Effector memory CD4-positive, alpha-beta T cell (primary cell): ENCODE results near the gene TUBGCP6.

ENCODE experiments used
- DNase-seq, 3 donors: peaks; one replicate each; pipeline ENCODE4 v3.0.0-alpha.2; 2020
- H3K27ac ChIP-seq: 2 replicates; pipeline ENCODE4 v1.7.0; 2013; ENCODE audit warnings: mild to moderate bottlenecking, low read length, moderate library complexity; ENCODE audit not compliant: insufficient read depth, poor library complexity, severe bottlenecking
- H3K27me3 ChIP-seq: replicated peaks from 2 replicates; pipeline ENCODE4 v1.7.0; 2013; ENCODE audit warnings: mild to moderate bottlenecking, low read length; ENCODE audit not compliant: insufficient read depth, control insufficient read depth, poor library complexity, severe bottlenecking
- H3K36me3 ChIP-seq: 2 replicates; pipeline ENCODE4 v1.7.0; 2013; ENCODE audit warnings: mild to moderate bottlenecking, low read length, moderate library complexity; ENCODE audit not compliant: control insufficient read depth, insufficient read depth
- H3K4me1 ChIP-seq: 2 replicates; pipeline ENCODE4 v1.7.0; 2013; ENCODE audit warnings: low read length, mild to moderate bottlenecking; ENCODE audit not compliant: control insufficient read depth, insufficient read depth, poor library complexity, severe bottlenecking
- H3K4me3 ChIP-seq: 2 replicates; pipeline ENCODE4 v1.7.0; 2013; ENCODE audit warnings: low read length, low read depth, mild to moderate bottlenecking; ENCODE audit not compliant: insufficient read depth, poor library complexity, severe bottlenecking
- H3K9me3 ChIP-seq: 2 replicates; pipeline ENCODE4 v1.7.0; 2013; ENCODE audit warnings: mild to moderate bottlenecking, low read length, moderate library complexity; ENCODE audit not compliant: control insufficient read depth
- total RNA-seq, 3 donors: gene quantifications; one replicate each; lab custom pipeline; 2026; lab: John Stamatoyannopoulos, UW

The TUBGCP6 gene, protein sequence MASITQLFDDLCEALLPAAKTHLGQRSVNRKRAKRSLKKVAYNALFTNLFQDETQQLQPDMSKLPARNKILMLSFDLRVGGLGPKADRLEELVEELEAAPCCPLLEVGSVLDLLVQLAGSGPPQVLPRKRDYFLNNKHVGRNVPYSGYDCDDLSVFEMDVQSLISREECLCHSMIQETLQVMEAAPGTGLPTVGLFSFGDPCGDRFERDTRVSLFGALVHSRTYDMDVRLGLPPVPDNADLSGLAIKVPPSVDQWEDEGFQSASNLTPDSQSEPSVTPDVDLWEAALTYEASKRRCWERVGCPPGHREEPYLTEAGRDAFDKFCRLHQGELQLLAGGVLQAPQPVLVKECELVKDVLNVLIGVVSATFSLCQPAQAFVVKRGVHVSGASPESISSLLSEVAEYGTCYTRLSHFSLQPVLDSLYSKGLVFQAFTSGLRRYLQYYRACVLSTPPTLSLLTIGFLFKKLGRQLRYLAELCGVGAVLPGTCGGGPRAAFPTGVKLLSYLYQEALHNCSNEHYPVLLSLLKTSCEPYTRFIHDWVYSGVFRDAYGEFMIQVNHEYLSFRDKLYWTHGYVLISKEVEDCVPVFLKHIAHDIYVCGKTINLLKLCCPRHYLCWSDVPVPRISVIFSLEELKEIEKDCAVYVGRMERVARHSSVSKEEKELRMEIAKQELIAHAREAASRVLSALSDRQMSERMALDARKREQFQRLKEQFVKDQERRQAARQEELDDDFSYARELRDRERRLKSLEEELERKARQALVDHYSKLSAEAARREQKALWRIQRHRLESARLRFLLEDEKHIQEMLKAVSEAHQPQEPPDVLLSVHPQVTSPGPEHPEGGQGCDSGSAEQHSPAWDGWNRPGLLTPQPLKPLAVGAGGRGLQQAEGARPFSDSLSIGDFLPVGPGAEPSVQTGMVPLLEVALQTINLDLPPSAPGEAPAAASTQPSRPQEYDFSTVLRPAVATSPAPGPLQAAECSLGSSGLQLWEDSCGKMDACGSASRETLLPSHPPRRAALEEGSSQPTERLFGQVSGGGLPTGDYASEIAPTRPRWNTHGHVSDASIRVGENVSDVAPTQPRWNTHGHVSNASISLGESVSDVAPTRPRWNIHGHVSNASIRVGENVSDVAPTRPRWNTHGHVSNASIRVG (N-terminal part only)
- 241 to 334 (median 295) reads per million in 3 donors for total RNA-seq

- Histone ChIP-seq H3K4me1 (peaks cover 56% of the 10 kb centered on the region), H3K36me3 (peaks cover 25% of the 10 kb centered on the region), H3K9me3 (no peaks in the 10 kb centered on the region), H3K4me3 (peak within 1 kb of the TSS; percentile 72), H3K27ac (peak within 1 kb of the TSS; percentile 90), H3K27me3 (no peaks in the 10 kb centered on the region)
- DNase-seq = peak; percentile 80 to 89 (median 81)
These were observed at the start of gene TUBGCP6 for GRCh38 chr22:50244420-50245213. Gene TUBGCP6 (minus strand): TSS chr22:50245023. CDS start chr22:50244459, 564 bp downstream.

GRCh38 chr22:50294319-50294656 is 49.5 kb upstream of the TUBGCP6 start:
- H3K27me3 ChIP-seq = peaks cover 17% of the 10 kb centered on the region
- no peaks in the 10 kb centered on the region for H3K36me3 ChIP-seq
- no peak overlapping the region for H3K27ac ChIP-seq
- DNase-seq = no peak
- no peaks in the 10 kb centered on the region for H3K9me3 ChIP-seq
- no peaks in the 10 kb centered on the region for H3K4me1 ChIP-seq
- no peak overlapping the region for H3K4me3 ChIP-seq

- no peaks in the 10 kb centered on the region for H3K36me3 ChIP-seq
- H3K4me3 ChIP-seq = no peak overlapping the region
- no peak overlapping the region for H3K27ac ChIP-seq
- no peaks in the 10 kb centered on the region for H3K9me3 ChIP-seq
- no peak for DNase-seq
- H3K4me1 ChIP-seq = no peaks in the 10 kb centered on the region
- H3K27me3 ChIP-seq = peaks cover 17% of the 10 kb centered on the region
These were observed 48.9 kb upstream of the TUBGCP6 start for GRCh38 chr22:50293441-50294318.

GRCh38 chr22:50292643-50293440 is 48.0 kb upstream of the TUBGCP6 start:
- no peak for DNase-seq
- no peak overlapping the region for H3K27ac ChIP-seq
- peaks cover 16% of the 10 kb centered on the region for H3K27me3 ChIP-seq
- H3K9me3 ChIP-seq = no peaks in the 10 kb centered on the region
- no peak overlapping the region for H3K4me3 ChIP-seq
- H3K4me1 ChIP-seq = no peaks in the 10 kb centered on the region
- no peaks in the 10 kb centered on the region for H3K36me3 ChIP-seq

GRCh38 chr22:50289942-50290630 is 45.3 kb upstream of the TUBGCP6 start:
- H3K4me3 ChIP-seq = no peak overlapping the region
- H3K9me3 ChIP-seq = no peaks in the 10 kb centered on the region
- H3K27ac ChIP-seq = no peak overlapping the region
- DNase-seq = no peak
- H3K36me3 ChIP-seq = no peaks in the 10 kb centered on the region
- no peaks in the 10 kb centered on the region for H3K4me1 ChIP-seq
- H3K27me3 ChIP-seq = peaks cover 11% of the 10 kb centered on the region

GRCh38 chr22:50289151-50289941 is 44.5 kb upstream of the TUBGCP6 start:
- H3K36me3 ChIP-seq = no peaks in the 10 kb centered on the region

GRCh38 chr22:50287731-50288130 is 42.9 kb upstream of the TUBGCP6 start:
- peaks cover 8% of the 10 kb centered on the region for H3K27me3 ChIP-seq
- H3K36me3 ChIP-seq = no peaks in the 10 kb centered on the region
- H3K27ac ChIP-seq = no peak overlapping the region
- no peaks in the 10 kb centered on the region for H3K9me3 ChIP-seq
- H3K4me1 ChIP-seq = no peaks in the 10 kb centered on the region
- H3K4me3 ChIP-seq = no peak overlapping the region
- DNase-seq = no peak

More at GRCh38 chr22:50289151-50289941, 44.5 kb upstream of the TUBGCP6 start:
- peaks cover 11% of the 10 kb centered on the region for H3K27me3 ChIP-seq
- H3K9me3 ChIP-seq = no peaks in the 10 kb centered on the region
- H3K27ac ChIP-seq = no peak overlapping the region
- H3K4me1 ChIP-seq = no peaks in the 10 kb centered on the region
- no peak overlapping the region for H3K4me3 ChIP-seq
- no peak for DNase-seq
